ENCODE results near the gene PIP5K1B.

DNA sequence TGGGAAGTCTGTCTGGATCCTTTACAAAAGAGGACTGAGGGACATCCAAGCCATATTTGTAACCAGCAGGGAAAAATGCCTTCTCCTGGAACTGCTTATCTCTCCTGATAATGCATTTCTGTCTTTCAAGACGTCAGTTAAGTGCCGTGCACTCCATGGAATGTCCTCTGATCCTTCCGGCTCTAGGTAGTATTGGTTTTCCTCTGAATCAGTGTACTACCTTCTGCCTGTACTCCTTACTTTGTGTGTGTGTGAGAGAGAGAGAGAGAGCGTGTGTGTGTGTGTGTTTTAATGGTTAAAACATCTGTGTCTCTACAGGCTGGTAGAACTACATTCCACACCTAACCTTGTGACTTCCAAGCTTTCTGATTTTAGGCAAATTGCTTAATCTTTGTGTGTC lies 89.9 kb downstream of the PIP5K1B start:
- TF ChIP-seq, protein P1, sequence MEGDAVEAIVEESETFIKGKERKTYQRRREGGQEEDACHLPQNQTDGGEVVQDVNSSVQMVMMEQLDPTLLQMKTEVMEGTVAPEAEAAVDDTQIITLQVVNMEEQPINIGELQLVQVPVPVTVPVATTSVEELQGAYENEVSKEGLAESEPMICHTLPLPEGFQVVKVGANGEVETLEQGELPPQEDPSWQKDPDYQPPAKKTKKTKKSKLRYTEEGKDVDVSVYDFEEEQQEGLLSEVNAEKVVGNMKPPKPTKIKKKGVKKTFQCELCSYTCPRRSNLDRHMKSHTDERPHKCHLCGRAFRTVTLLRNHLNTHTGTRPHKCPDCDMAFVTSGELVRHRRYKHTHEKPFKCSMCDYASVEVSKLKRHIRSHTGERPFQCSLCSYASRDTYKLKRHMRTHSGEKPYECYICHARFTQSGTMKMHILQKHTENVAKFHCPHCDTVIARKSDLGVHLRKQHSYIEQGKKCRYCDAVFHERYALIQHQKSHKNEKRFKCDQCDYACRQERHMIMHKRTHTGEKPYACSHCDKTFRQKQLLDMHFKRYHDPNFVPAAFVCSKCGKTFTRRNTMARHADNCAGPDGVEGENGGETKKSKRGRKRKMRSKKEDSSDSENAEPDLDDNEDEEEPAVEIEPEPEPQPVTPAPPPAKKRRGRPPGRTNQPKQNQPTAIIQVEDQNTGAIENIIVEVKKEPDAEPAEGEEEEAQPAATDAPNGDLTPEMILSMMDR (conservative IDR thresholded peaks at IDR 0.05; ENCODE audit: low read depth, low read length), result no peak
- no peak for TF ChIP-seq EZH2 (IDR thresholded peaks at IDR 0.05; ENCODE audit: borderline replicate concordance, low read depth, low read length, poor library complexity, severe bottlenecking)
